CD8-positive, alpha-beta memory T cell (primary cell): ENCODE data around the gene ACTR1B. TPM values are rescaled to one million over a fixed set of nuclear protein-coding genes. Genes with fewer than 3 reads are reported as not detected.
"Not testable (repeated sequence)": the region's sequence is repeated elsewhere in the genome, so short reads cannot be mapped to it uniquely, and the experiment has no call there.

ENCODE experiments used
- CTCF ChIA-PET: fragments of 350-600 bp; sonication (Branson Sonifier 250); formaldehyde crosslinking; loops from one replicate; lab custom pipeline; 2021; ENCODE audit warnings: antibody characterized with exemption; lab: Charles Lee
- POLR2A ChIA-PET: fragments of 350-600 bp; sonication (Branson Sonifier 250); formaldehyde crosslinking; loops from one replicate; lab custom pipeline; 2021; ENCODE audit warnings: antibody characterized with exemption; lab: Charles Lee
- DNase-seq, 5 donors: peaks; one replicate each; pipeline versions ENCODE4 v3.0.0 to v3.0.0-alpha.2; 2020 to 2022; ENCODE audit warnings: mixed read lengths in 1 of 5
- H3K27ac ChIP-seq: one replicate; pipeline ENCODE4 v1.7.0; 2013; ENCODE audit warnings: low read depth, mild to moderate bottlenecking, low read length, moderate library complexity
- H3K27me3 ChIP-seq: 2 replicates; pipeline ENCODE4 v1.7.0; 2013; ENCODE audit warnings: low read length, mild to moderate bottlenecking; ENCODE audit not compliant: insufficient read depth, poor library complexity, severe bottlenecking
- H3K36me3 ChIP-seq: 2 replicates; pipeline ENCODE4 v1.7.0; 2013; ENCODE audit warnings: mild to moderate bottlenecking, low read length, moderate library complexity; ENCODE audit not compliant: insufficient read depth
- H3K4me1 ChIP-seq: 2 replicates; pipeline ENCODE4 v1.7.0; 2013; ENCODE audit warnings: mild to moderate bottlenecking, low read length, moderate library complexity; ENCODE audit not compliant: insufficient read depth
- H3K4me3 ChIP-seq: 2 replicates; pipeline ENCODE4 v1.7.0; 2013; ENCODE audit warnings: mild to moderate bottlenecking, low read length
- H3K9me3 ChIP-seq: 2 replicates; pipeline ENCODE4 v1.7.0; 2013; ENCODE audit warnings: mild to moderate bottlenecking, low read length
- H3K27ac Mint-ChIP-seq, 8 donors: one replicate each; pipeline ENCODE4 v1.8.0; 2020 to 2021; ENCODE audit warnings: mixed read lengths in 8 of 8, mild to moderate bottlenecking in 6 of 8, inconsistent platforms in 3 of 8, moderate library complexity in 3 of 8
- H3K27me3 Mint-ChIP-seq, 2 donors: one replicate each; pipeline ENCODE4 v1.8.0; 2020 to 2021; ENCODE audit warnings: mixed read lengths in 2 of 2, mild to moderate bottlenecking in 1 of 2, moderate library complexity in 1 of 2
- H3K36me3 Mint-ChIP-seq, 3 donors: one replicate each; pipeline ENCODE4 v1.8.0; 2020 to 2021; ENCODE audit warnings: mixed read lengths in 3 of 3, inconsistent platforms in 1 of 3, mild to moderate bottlenecking in 1 of 3
- H3K4me1 Mint-ChIP-seq, 3 donors: one replicate each; pipeline ENCODE4 v1.8.0; 2020 to 2021; ENCODE audit warnings: mixed read lengths in 3 of 3, inconsistent platforms in 1 of 3, mild to moderate bottlenecking in 1 of 3
- H3K4me3 Mint-ChIP-seq, 7 donors: one replicate each; pipeline ENCODE4 v1.8.0; 2020 to 2021; ENCODE audit warnings: mixed read lengths in 7 of 7, mild to moderate bottlenecking in 6 of 7, moderate library complexity in 4 of 7, inconsistent platforms in 2 of 7
- H3K9me3 Mint-ChIP-seq, 5 donors: one replicate each; pipeline ENCODE4 v1.8.0; 2020 to 2022; ENCODE audit warnings: mixed read lengths in 5 of 5, mild to moderate bottlenecking in 3 of 5, moderate library complexity in 2 of 5, inconsistent platforms in 1 of 5
- polyA plus RNA-seq: library from polyadenylated mRNA; unstranded; fragments of 300-500 nt; fragmentation: Illumina TruSeq; gene quantifications from one replicate; pipeline ENCODE4 v1.2.3, GENCODE V29; 2021
- total RNA-seq, 2 experiments: library from RNA; stranded (reverse); gene quantifications; one replicate each; pipeline ENCODE4 v1.2.3, GENCODE V29; 2021

The ACTR1B gene
- total RNA-seq (10 to 100 TPM; 76.6 to 80.6 TPM), polyA plus RNA-seq (16.5 TPM)

GRCh38 chr2:97663962-97664635 lies at the start of gene ACTR1B:
Gene ACTR1B, minus strand, starts transcription at chr2:97664044. Its CDS starts 154 bp downstream, at chr2:97663890.
- ChIA-PET POLR2A (interaction anchor here (0.5 to 3.7 kb wide), 5 partner anchors 18 to 1463 kb away, joined by 3 to 83 read pairs (median 3); partner anchors contain the start of genes ANKRD36B, COX5B and ZAP70), CTCF (interaction anchor here (1.0 to 8.4 kb wide), 8 partner anchors 9 to 84 kb away, joined by 3 to 66 read pairs (median 4); partner anchors contain the start of genes ANKRD36B and COX5B)
- Histone ChIP-seq H3K27me3 (no peaks in the 10 kb centered on the region), H3K27ac (peak within 1 kb of the TSS; percentile 96), H3K36me3 (peaks cover 7% of the 10 kb centered on the region), H3K4me1 (peaks cover 30% of the 10 kb centered on the region), H3K4me3 (peak within 1 kb of the TSS; percentile 100), H3K9me3 (no peaks in the 10 kb centered on the region)
- Mint-ChIP-seq H3K36me3 (peaks cover 0 to 29% (median 0%) of the 10 kb centered on the region in 3 donors), H3K27me3 (no peaks in the 10 kb centered on the region), H3K4me1 (peaks cover 30 to 43% (median 31%) of the 10 kb centered on the region in 3 donors), H3K9me3 (no peaks in the 10 kb centered on the region), H3K27ac (peak within 1 kb of the TSS; percentile 98 to 100 (median 99)), H3K4me3 (peak within 1 kb of the TSS; percentile 92 to 99 (median 97))
- peak; percentile 97 to 99 (median 98) for DNase-seq

DNA sequence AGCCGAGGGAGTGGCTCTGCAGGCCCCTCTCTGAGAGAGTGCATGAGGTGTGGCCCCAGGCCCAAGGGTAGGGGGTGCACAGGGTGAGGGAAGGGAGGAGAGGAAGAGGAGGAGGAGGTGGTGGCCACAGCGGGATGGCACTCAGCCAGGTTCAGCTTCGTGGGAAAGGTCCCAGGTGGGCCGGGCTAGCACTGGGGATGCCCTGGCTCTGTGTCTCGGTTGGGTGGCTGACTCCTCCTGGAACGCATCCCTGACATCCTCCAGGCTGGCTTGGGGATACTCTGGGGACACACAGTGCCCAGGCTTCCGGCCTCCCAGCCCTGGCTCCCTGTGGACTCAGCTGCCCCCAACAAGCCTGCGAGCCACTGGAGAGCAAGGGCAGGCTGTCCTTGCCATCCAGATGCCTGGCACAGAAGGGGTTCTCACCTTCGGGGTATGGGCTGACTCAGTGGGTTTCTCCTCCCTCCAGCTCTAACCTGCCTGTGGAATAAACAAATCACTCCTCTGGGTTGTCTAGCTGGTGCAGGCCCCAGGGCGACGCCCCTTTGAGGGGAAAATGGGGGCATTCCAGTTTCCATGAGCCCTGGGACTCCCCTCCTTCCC lies 49.0 kb upstream of the ACTR1B start:
- Histone ChIP-seq H3K27ac (peak overlapping the region; percentile 82), H3K4me1 (peaks cover 64% of the 10 kb centered on the region), H3K4me3 (peak overlapping the region; percentile 91), H3K27me3 (no peaks in the 10 kb centered on the region), H3K36me3 (no peaks in the 10 kb centered on the region), H3K9me3 (no peaks in the 10 kb centered on the region)
- Mint-ChIP-seq H3K27ac (peak overlapping the region; percentile 94 to 100 (median 98)), H3K4me3 (peak overlapping the region; percentile 89 to 99 (median 93)), H3K4me1 (peaks cover 67 to 79% (median 68%) of the 10 kb centered on the region in 3 donors), H3K9me3 (no peaks in the 10 kb centered on the region), H3K27me3 (peaks cover 5 to 7% of the 10 kb centered on the region in 2 donors), H3K36me3 (peaks cover 13 to 40% (median 16%) of the 10 kb centered on the region in 3 donors)
- peak in 4 of 5 donors; percentile 19 to 63 (median 47) for DNase-seq
- ChIA-PET POLR2A (interaction anchor here (0.6 to 3.4 kb wide), 6 partner anchors 12 to 67 kb away, joined by 3 to 13 read pairs (median 3); partner anchors contain the start of gene COX5B), CTCF (interaction anchor here (1.2 to 16.2 kb wide), 8 partner anchors 10 to 672 kb away, joined by 3 to 301 read pairs (median 5); no protein-coding TSS in a partner anchor)

- H3K9me3 ChIP-seq, H3K27me3 Mint-ChIP-seq, H3K9me3 Mint-ChIP-seq, H3K27me3 ChIP-seq, H3K36me3 ChIP-seq, H3K4me3 ChIP-seq, DNase-seq: not testable (repeated sequence)
- H3K4me1 ChIP-seq, result peaks cover 58% of the 10 kb centered on the region
- peak overlapping the region; percentile 94 to 100 (median 98) for H3K27ac Mint-ChIP-seq
- H3K4me1 Mint-ChIP-seq, result peaks cover 61 to 73% (median 62%) of the 10 kb centered on the region in 3 donors
- peak overlapping the region; percentile 89 to 99 (median 93) for H3K4me3 Mint-ChIP-seq
- CTCF ChIA-PET, result interaction anchor here (1.6 to 16.2 kb wide), 4 partner anchors 11 to 121 kb away, joined by 4 to 301 read pairs (median 24); no protein-coding TSS in a partner anchor
- POLR2A ChIA-PET, result interaction anchor here (3.4 kb wide), 1 partner anchor 30 kb away, joined by 13 read pairs; no protein-coding TSS in a partner anchor
- peak overlapping the region; percentile 82 for H3K27ac ChIP-seq
- peaks cover 13 to 36% (median 14%) of the 10 kb centered on the region in 3 donors for H3K36me3 Mint-ChIP-seq
These were observed 48.3 kb upstream of the ACTR1B start for GRCh38 chr2:97712175-97712574.

DNA sequence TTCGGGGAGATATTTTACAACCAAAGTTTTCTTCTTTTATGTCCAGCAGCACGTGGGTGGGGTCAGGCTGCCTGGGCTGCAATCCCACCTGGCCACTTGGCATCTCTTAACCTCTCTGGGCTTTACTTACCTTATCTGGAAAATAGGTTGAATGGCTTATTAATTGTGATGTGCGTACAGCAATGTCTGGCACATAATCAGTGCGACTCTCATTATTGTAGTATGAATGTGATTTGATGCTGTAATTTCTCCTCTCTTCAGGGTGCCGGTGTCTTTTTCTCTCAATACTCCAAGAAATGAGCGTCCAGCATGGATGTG lies 47.5 kb upstream of the ACTR1B start:
- Histone ChIP-seq H3K27me3 (no peaks in the 10 kb centered on the region), H3K9me3 (no peaks in the 10 kb centered on the region), H3K4me3 (no peak overlapping the region), H3K4me1 (peaks cover 49% of the 10 kb centered on the region), H3K36me3 (no peaks in the 10 kb centered on the region), H3K27ac (no peak overlapping the region)
- H3K9me3 Mint-ChIP-seq, result no peaks in the 10 kb centered on the region
- peak overlapping the region; percentile 23 to 100 (median 96) for H3K27ac Mint-ChIP-seq
- H3K4me1 Mint-ChIP-seq, result peaks cover 53 to 65% (median 55%) of the 10 kb centered on the region in 3 donors
- peaks cover 6 to 29% (median 12%) of the 10 kb centered on the region in 3 donors for H3K36me3 Mint-ChIP-seq
- DNase-seq, result no peak
- H3K27me3 Mint-ChIP-seq, result peaks cover 5 to 7% of the 10 kb centered on the region in 2 donors
- CTCF ChIA-PET, result interaction anchor here (1.7 to 16.2 kb wide), 4 partner anchors 15 to 121 kb away, joined by 5 to 301 read pairs (median 13); no protein-coding TSS in a partner anchor
- peak overlapping the region in 5 of 7 donors; percentile 64 to 96 (median 91) for H3K4me3 Mint-ChIP-seq
- POLR2A ChIA-PET, result no interaction called here

DNA sequence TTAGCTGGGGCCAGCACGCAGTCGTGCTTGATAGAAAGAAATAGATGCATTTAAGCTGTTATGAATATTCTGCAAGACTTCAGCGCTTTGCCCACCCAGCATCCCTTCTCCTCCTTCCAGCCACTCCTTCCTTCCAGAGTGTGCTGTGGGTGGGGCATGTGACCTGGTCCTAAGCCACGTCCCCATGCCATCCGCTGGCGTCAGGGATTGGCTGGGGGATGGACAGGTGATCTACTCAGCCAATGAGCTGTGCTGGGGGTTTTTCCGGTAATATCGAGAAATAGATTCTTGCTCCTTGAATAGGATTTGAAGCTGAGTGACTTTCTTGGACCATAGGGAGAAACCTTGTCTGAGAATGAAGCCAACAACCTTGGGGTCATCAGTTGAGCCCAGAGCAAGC lies 44.8 kb upstream of the ACTR1B start:
- peaks cover 34 to 40% (median 37%) of the 10 kb centered on the region in 3 donors for H3K4me1 Mint-ChIP-seq
- no peak for DNase-seq
- H3K27me3 Mint-ChIP-seq, result peaks cover 5% of the 10 kb centered on the region in 2 donors
- no peak overlapping the region for H3K27ac ChIP-seq
- ChIA-PET POLR2A (no interaction called here), CTCF (interaction anchor here (1.3 to 16.2 kb wide), 9 partner anchors 10 to 118 kb away, joined by 3 to 301 read pairs (median 5); no protein-coding TSS in a partner anchor)
- no peaks in the 10 kb centered on the region for H3K27me3 ChIP-seq
- no peak overlapping the region for H3K4me3 Mint-ChIP-seq
- H3K27ac Mint-ChIP-seq, result no peak overlapping the region
- H3K36me3 Mint-ChIP-seq, result peaks cover 1 to 4% (median 2%) of the 10 kb centered on the region in 3 donors
- H3K9me3 Mint-ChIP-seq, result no peaks in the 10 kb centered on the region
- H3K4me3 ChIP-seq, result no peak overlapping the region
- no peaks in the 10 kb centered on the region for H3K36me3 ChIP-seq
- no peaks in the 10 kb centered on the region for H3K9me3 ChIP-seq
- peaks cover 34% of the 10 kb centered on the region for H3K4me1 ChIP-seq

- H3K9me3 Mint-ChIP-seq, result no peaks in the 10 kb centered on the region
- H3K27me3 Mint-ChIP-seq, result peaks cover 5% of the 10 kb centered on the region in 2 donors
- peaks cover 28 to 34% (median 32%) of the 10 kb centered on the region in 3 donors for H3K4me1 Mint-ChIP-seq
- H3K36me3 Mint-ChIP-seq, result peaks cover 0 to 1% (median 0%) of the 10 kb centered on the region in 3 donors
- ChIA-PET CTCF (interaction anchor here (1.3 to 16.2 kb wide), 6 partner anchors 10 to 117 kb away, joined by 4 to 301 read pairs (median 10); partner anchors contain the start of gene ACTR1B), POLR2A (no interaction called here)
- H3K27me3 ChIP-seq, result no peaks in the 10 kb centered on the region
- H3K27ac Mint-ChIP-seq, result no peak overlapping the region
- H3K27ac ChIP-seq, result no peak overlapping the region
- no peaks in the 10 kb centered on the region for H3K36me3 ChIP-seq
- peak in 1 of 5 donors; percentile 29 for DNase-seq
- no peak overlapping the region for H3K4me3 Mint-ChIP-seq
- peaks cover 30% of the 10 kb centered on the region for H3K4me1 ChIP-seq
- H3K4me3 ChIP-seq, result no peak overlapping the region
- H3K9me3 ChIP-seq, result no peaks in the 10 kb centered on the region
These were observed 44.2 kb upstream of the ACTR1B start for GRCh38 chr2:97708048-97708380.

DNA sequence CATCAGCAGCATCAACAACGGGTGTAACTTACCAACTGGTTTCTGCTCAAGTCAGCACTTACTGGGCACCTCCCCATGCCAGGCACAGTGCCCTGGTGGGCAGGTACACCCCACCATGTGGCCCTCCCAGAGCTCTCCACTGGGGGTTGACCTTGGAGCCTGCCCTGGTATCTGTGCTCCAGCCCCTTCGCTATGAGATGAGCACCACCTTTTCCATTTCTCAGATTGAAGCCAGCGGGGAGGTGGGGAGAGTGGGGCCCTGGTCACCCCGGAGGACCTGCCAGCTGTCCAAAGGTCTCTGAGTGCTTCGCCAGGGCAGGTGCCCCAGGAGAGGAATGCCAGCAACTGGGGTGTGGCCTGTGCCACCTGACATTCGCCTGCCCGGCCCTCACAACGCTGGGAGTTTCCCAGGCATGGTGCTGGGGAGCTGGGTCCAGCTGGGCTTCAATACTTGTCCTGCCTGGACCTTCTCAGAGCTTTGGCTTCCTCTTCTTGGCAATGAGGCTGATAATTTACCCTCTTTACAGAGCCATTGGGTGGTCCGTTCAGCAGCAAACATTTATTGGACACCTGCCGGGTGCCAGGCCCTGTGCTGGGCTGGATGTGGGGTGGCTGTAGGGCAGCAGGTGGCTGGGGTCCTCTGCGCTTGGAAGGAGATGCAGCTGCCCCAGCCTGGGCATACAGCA lies 43.7 kb upstream of the ACTR1B start:
- Mint-ChIP-seq H3K9me3 (no peaks in the 10 kb centered on the region), H3K36me3 (peaks cover 0 to 1% (median 0%) of the 10 kb centered on the region in 3 donors), H3K4me3 (no peak overlapping the region), H3K4me1 (peaks cover 24 to 29% (median 27%) of the 10 kb centered on the region in 3 donors), H3K27me3 (peaks cover 5% of the 10 kb centered on the region in 2 donors), H3K27ac (no peak overlapping the region)
- H3K9me3 ChIP-seq, result no peaks in the 10 kb centered on the region
- H3K4me1 ChIP-seq, result peaks cover 25% of the 10 kb centered on the region
- ChIA-PET CTCF (interaction anchor here (1.3 to 16.2 kb wide), 6 partner anchors 10 to 117 kb away, joined by 4 to 301 read pairs (median 6); partner anchors contain the start of gene ACTR1B), POLR2A (no interaction called here)
- peak in 1 of 5 donors; percentile 33 for DNase-seq
- H3K4me3 ChIP-seq, result no peak overlapping the region
- H3K27me3 ChIP-seq, result no peaks in the 10 kb centered on the region
- H3K36me3 ChIP-seq, result no peaks in the 10 kb centered on the region
- H3K27ac ChIP-seq, result no peak overlapping the region
